A549 (cell line): ENCODE results near the gene DLG2.
"Not testable (repeated sequence)": the region's sequence is repeated elsewhere in the genome, so short reads cannot be mapped to it uniquely, and the experiment has no call there.

Experiments used
- HDAC2 ChIP-seq: fragments of 200-600 bp; sonication (generic); IDR thresholded peaks from 2 replicates; pipeline ENCODE4 v1.6.1; 2016
- MAFK ChIP-seq: fragments of 450-650 bp; IDR thresholded peaks from 2 replicates; pipeline ENCODE4 v1.6.1; 2014; ENCODE audit not compliant: partially characterized antibody
- TF ChIP-seq, protein P1 (sequence below): fragments of >200 bp; sonication (Bioruptor Twin); formaldehyde crosslinking; IDR thresholded peaks from 3 replicates; pipeline ENCODE4 v1.5.1; 2016

DNA sequence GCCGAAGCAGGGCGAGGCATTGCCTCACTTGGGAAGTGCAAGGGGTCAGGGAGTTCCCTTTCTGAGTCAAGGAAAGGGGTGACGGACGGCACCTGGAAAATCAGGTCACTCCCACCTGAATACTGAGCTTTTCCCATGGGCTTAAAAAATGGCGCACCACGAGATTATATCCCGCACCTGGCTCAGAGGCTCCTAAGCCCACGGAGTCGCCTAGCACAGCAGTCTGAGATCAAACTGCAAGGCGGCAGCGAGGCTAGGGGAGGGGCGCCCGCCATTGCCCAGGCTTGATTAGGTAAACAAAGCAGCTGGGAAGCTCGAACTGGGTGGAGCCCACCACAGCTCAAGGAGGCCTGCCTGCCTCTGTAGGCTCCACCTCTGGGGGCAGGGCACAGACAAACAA lies 2039.3 kb downstream of the DLG2 start:
- TF ChIP-seq, protein P1, sequence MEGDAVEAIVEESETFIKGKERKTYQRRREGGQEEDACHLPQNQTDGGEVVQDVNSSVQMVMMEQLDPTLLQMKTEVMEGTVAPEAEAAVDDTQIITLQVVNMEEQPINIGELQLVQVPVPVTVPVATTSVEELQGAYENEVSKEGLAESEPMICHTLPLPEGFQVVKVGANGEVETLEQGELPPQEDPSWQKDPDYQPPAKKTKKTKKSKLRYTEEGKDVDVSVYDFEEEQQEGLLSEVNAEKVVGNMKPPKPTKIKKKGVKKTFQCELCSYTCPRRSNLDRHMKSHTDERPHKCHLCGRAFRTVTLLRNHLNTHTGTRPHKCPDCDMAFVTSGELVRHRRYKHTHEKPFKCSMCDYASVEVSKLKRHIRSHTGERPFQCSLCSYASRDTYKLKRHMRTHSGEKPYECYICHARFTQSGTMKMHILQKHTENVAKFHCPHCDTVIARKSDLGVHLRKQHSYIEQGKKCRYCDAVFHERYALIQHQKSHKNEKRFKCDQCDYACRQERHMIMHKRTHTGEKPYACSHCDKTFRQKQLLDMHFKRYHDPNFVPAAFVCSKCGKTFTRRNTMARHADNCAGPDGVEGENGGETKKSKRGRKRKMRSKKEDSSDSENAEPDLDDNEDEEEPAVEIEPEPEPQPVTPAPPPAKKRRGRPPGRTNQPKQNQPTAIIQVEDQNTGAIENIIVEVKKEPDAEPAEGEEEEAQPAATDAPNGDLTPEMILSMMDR, result not testable (repeated sequence)
- not testable (repeated sequence) for TF ChIP-seq MAFK, HDAC2
